ENCODE results near the gene STK24. TPM values are rescaled to one million over a fixed set of nuclear protein-coding genes. Genes with fewer than 3 reads are reported as not detected.

The STK24 gene
- total and polyA plus RNA-seq, 2 experiments from 2014 or later, result 83.3 to 98.0 TPM

GRCh38 chr13:98567140-98567539 is 9.8 kb downstream of the STK24 start:
- no peak for TF ChIP-seq CTCF (IDR thresholded peaks at IDR 0.05; ENCODE audit: low read depth, low read length)
- Histone ChIP-seq H3K4me3 (no peak overlapping the region), H3K27ac (no peak overlapping the region), H3K9me3 (ENCODE audit: low read depth) (no peaks in the 10 kb centered on the region), H3K4me1 (ENCODE audit: low read depth) (peaks cover 29% of the 10 kb centered on the region), H3K27me3 (no peaks in the 10 kb centered on the region), H3K36me3 (no peaks in the 10 kb centered on the region)
- no peak for DNase-seq (ENCODE audit: low read depth in 1 of 2, low spot score in 1 of 2)

GRCh38 chr13:98565726-98566565 is 11.0 kb downstream of the STK24 start:
- no peaks in the 10 kb centered on the region for H3K36me3 ChIP-seq
- no peaks in the 10 kb centered on the region for H3K27me3 ChIP-seq
- peaks cover 19% of the 10 kb centered on the region for H3K4me1 ChIP-seq (ENCODE audit: low read depth)
- H3K27ac ChIP-seq, result peak overlapping the region; percentile 39
- DNase-seq (ENCODE audit: low read depth in 1 of 2, low spot score in 1 of 2), result peak in 1 of 2 donors; percentile 25
- no peak overlapping the region for H3K4me3 ChIP-seq
- TF ChIP-seq CTCF (IDR thresholded peaks at IDR 0.05; ENCODE audit: low read depth, low read length), result no peak
- H3K9me3 ChIP-seq (ENCODE audit: low read depth), result no peaks in the 10 kb centered on the region

GRCh38 chr13:98564204-98564603 is 12.7 kb downstream of the STK24 start:
- DNase-seq (ENCODE audit: low read depth in 1 of 2, low spot score in 1 of 2), result no peak
- Histone ChIP-seq H3K27me3 (no peaks in the 10 kb centered on the region), H3K9me3 (ENCODE audit: low read depth) (no peaks in the 10 kb centered on the region), H3K36me3 (no peaks in the 10 kb centered on the region), H3K4me1 (ENCODE audit: low read depth) (peaks cover 17% of the 10 kb centered on the region), H3K4me3 (no peak overlapping the region), H3K27ac (no peak overlapping the region)
- TF ChIP-seq CTCF (IDR thresholded peaks at IDR 0.05; ENCODE audit: low read depth, low read length), result no peak

- no peak overlapping the region for H3K27ac ChIP-seq
- peaks cover 23% of the 10 kb centered on the region for H3K4me1 ChIP-seq (ENCODE audit: low read depth)
- no peak for TF ChIP-seq CTCF (IDR thresholded peaks at IDR 0.05; ENCODE audit: low read depth, low read length)
- no peak overlapping the region for H3K4me3 ChIP-seq
- no peak for DNase-seq (ENCODE audit: low read depth in 1 of 2, low spot score in 1 of 2)
- no peaks in the 10 kb centered on the region for H3K27me3 ChIP-seq
- H3K9me3 ChIP-seq (ENCODE audit: low read depth), result no peaks in the 10 kb centered on the region
- H3K36me3 ChIP-seq, result no peaks in the 10 kb centered on the region
Observed at GRCh38 chr13:98563071-98563470, 13.8 kb downstream of the STK24 start.

GRCh38 chr13:98559169-98559568 is 17.7 kb downstream of the STK24 start:
- H3K27me3 ChIP-seq, result no peaks in the 10 kb centered on the region
- no peak for TF ChIP-seq CTCF (IDR thresholded peaks at IDR 0.05; ENCODE audit: low read depth, low read length)
- H3K4me3 ChIP-seq, result no peak overlapping the region
- H3K9me3 ChIP-seq (ENCODE audit: low read depth), result no peaks in the 10 kb centered on the region
- DNase-seq (ENCODE audit: low read depth in 1 of 2, low spot score in 1 of 2), result no peak
- peaks cover 14% of the 10 kb centered on the region for H3K4me1 ChIP-seq (ENCODE audit: low read depth)
- H3K27ac ChIP-seq, result no peak overlapping the region
- H3K36me3 ChIP-seq, result no peaks in the 10 kb centered on the region
